ENCODE results near the gene BOD1. TPM values are rescaled to one million over a fixed set of nuclear protein-coding genes. Genes with fewer than 3 reads are reported as not detected.

BOD1 gene
- total and polyA plus RNA-seq, 2 of the 8 experiments (the other 6 are each of a cell fraction or from before 2014, with no cell fraction given) = 107 to 149 TPM

DNA sequence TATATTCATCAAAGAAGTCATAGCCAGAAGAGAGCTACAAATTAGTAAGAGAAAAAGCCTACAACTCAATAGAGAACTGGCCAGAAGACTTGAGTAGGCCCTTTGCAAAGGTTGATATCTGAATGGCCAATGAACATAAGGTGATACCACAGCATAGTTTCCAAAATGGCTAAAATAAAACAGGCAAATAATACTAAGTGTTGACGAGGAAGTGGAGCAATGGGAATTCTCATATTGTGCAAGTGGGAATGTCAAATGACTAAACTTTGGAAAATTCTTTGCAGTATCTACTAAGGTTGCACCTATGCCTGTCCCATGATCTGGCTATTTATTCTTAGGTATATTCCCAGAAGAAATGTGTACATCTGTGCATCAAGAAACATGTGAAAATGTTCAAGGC is 48.3 kb downstream of the BOD1 start:
- Histone ChIP-seq H3K9ac (replicated peaks in 1 of 4; ENCODE audit: extremely low read depth in 1 of 4, low read depth in 3 of 4, low read length in 3 of 4) (no peak overlapping the region), H3K56ac (replicated peaks; ENCODE audit: insufficient read length, low read depth, low read length) (no peak overlapping the region), H3K4me3 (ENCODE audit: extremely low read depth in 1 of 4, insufficient read depth in 2 of 4, low read depth in 3 of 4, low read length in 4 of 4) (no peak overlapping the region), H3K23ac (ENCODE audit: insufficient read length) (no peak overlapping the region), H2BK20ac (ENCODE audit: low read length) (no peak overlapping the region), H4K5ac (ENCODE audit: insufficient read length, low read depth, low read length) (no peak overlapping the region), H2BK120ac (replicated peaks; ENCODE audit: low read depth, low read length) (no peak overlapping the region), H3K79me2 (ENCODE audit: control insufficient read depth in 1 of 2, insufficient read depth in 2 of 2, low read length in 2 of 2) (no peaks in the 10 kb centered on the region), H3K79me1 (ENCODE audit: low read depth, low read length) (no peaks in the 10 kb centered on the region), H3K36me3 (ENCODE audit: control insufficient read depth in 2 of 4, insufficient read depth in 4 of 4, low read length in 3 of 4) (no peaks in the 10 kb centered on the region), H4K8ac (ENCODE audit: extremely low read depth, insufficient read depth, low read length) (no peak overlapping the region), H3K9me3 (ENCODE audit: insufficient read depth in 2 of 2, low read depth in 1 of 2, low read length in 1 of 2) (peaks cover 0 to 5% of the 10 kb centered on the region in 2 experiments; a peak in 2 of 4 replicates), H3K27me3 (replicated peaks in 1 of 4; ENCODE audit: control insufficient read depth in 3 of 4, extremely low read depth in 1 of 4, insufficient read depth in 3 of 4, low read length in 3 of 4) (peaks cover 0 to 2% (median 0%) of the 10 kb centered on the region in 4 experiments; a peak in 1 of 7 replicates), H4K91ac (replicated peaks; ENCODE audit: insufficient read length, low read length) (no peak overlapping the region), H2BK5ac (ENCODE audit: low read depth, low read length) (no peak overlapping the region), H3K14ac (ENCODE audit: insufficient read length) (no peak overlapping the region), H3K4me1 (replicated peaks in 1 of 4; ENCODE audit: control insufficient read depth in 3 of 4, insufficient read depth in 4 of 4, low read length in 3 of 4) (no peaks in the 10 kb centered on the region; a peak in 1 of 7 replicates), H2BK15ac (ENCODE audit: low read length) (no peak overlapping the region), H4K20me1 (replicated peaks in 1 of 2; ENCODE audit: control insufficient read depth in 1 of 2, insufficient read depth in 2 of 2, low read length in 2 of 2) (no peaks in the 10 kb centered on the region), H3K4ac (replicated peaks; ENCODE audit: insufficient read length, low read depth, low read length) (no peak overlapping the region), H3K27ac (ENCODE audit: low read depth, low read length) (no peak overlapping the region), H3K23me2 (ENCODE audit: low read depth, low read length) (no peaks in the 10 kb centered on the region), H3K18ac (ENCODE audit: extremely low read depth, low read length) (no peak overlapping the region), H2AK5ac (ENCODE audit: low read depth, low read length) (no peak overlapping the region), H2BK12ac (ENCODE audit: low read depth, low read length) (no peak overlapping the region), H3K4me2 (ENCODE audit: insufficient read depth in 1 of 2, low read depth in 2 of 2, low read length in 2 of 2) (no peak overlapping the region), H2AFZ (ENCODE audit: low read length) (no peak overlapping the region)
- POLR2A ChIA-PET (ENCODE audit: partially characterized antibody) = no interaction called here
- WGBS, 2 experiments (ENCODE audit: extremely low coverage in 1 of 2, insufficient coverage in 1 of 2, insufficient read length in 1 of 2, insufficient replicate concordance in 2 of 2, low coverage in 1 of 2, low lambda C conversion rate in 2 of 2, missing lambda C conversion rate in 1 of 2) = 72% methylated on average over 1 of the region's 1 CpG; no CpG with 5 or more reads in 1 of the 2 experiments
- CTCF ChIA-PET (ENCODE audit: partially characterized antibody) = interaction anchor here (1.0 kb wide), 1 partner anchor 22 kb away, joined by 3 read pairs; no protein-coding TSS in a partner anchor
- DNase-seq (ENCODE audit: low read depth in 1 of 2, low spot score in 2 of 2) = no peak
- FAIRE-seq = no peak
- TF ChIP-seq ATF3 (IDR thresholded peaks at IDR 0.05; ENCODE audit: insufficient read depth, low read depth, low read length) = no peak
- TF ChIP-seq TAF7 (optimal IDR thresholded peaks at IDR 0.05; ENCODE audit: borderline replicate concordance, low read depth, low read length) = no peak
- TF ChIP-seq CBX8 (IDR thresholded peaks at IDR 0.05; ENCODE audit: borderline replicate concordance, low read depth, low read length) = no peak
- TF ChIP-seq MAFK (IDR thresholded peaks at IDR 0.05; ENCODE audit: low read depth, low read length) = no peak
- TF ChIP-seq ZNF274 (IDR thresholded peaks at IDR 0.05; ENCODE audit: borderline replicate concordance, extremely low read depth, low read length) = no peak
- no peak for TF ChIP-seq JUN (IDR thresholded peaks at IDR 0.05; ENCODE audit: low read depth, low read length)
- TF ChIP-seq BACH1 (IDR thresholded peaks at IDR 0.05; ENCODE audit: low read length) = no peak
- TF ChIP-seq EP300 (IDR thresholded peaks at IDR 0.05; ENCODE audit: borderline replicate concordance in 1 of 2, low read depth in 2 of 2, low read length in 2 of 2) = no peak
- TF ChIP-seq, protein P1, sequence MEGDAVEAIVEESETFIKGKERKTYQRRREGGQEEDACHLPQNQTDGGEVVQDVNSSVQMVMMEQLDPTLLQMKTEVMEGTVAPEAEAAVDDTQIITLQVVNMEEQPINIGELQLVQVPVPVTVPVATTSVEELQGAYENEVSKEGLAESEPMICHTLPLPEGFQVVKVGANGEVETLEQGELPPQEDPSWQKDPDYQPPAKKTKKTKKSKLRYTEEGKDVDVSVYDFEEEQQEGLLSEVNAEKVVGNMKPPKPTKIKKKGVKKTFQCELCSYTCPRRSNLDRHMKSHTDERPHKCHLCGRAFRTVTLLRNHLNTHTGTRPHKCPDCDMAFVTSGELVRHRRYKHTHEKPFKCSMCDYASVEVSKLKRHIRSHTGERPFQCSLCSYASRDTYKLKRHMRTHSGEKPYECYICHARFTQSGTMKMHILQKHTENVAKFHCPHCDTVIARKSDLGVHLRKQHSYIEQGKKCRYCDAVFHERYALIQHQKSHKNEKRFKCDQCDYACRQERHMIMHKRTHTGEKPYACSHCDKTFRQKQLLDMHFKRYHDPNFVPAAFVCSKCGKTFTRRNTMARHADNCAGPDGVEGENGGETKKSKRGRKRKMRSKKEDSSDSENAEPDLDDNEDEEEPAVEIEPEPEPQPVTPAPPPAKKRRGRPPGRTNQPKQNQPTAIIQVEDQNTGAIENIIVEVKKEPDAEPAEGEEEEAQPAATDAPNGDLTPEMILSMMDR (IDR thresholded peaks at IDR 0.05; ENCODE audit: control extremely low read depth in 1 of 3, insufficient read depth in 1 of 3, low read depth in 1 of 3, low read length in 3 of 3) = no peak
- TF ChIP-seq ASH2L (IDR thresholded peaks at IDR 0.05; ENCODE audit: low read length) = no peak
- no peak for TF ChIP-seq EZH2 (IDR thresholded peaks at IDR 0.05; ENCODE audit: low read depth, low read length, severe bottlenecking)

Data from H1 (cell line).